Endothelial cell of umbilical vein (primary cell): ENCODE results near the gene FEZF2. TPM values are rescaled to one million over a fixed set of nuclear protein-coding genes. Genes with fewer than 3 reads are reported as not detected.

Experiments used
- BruUV-seq: library from RNA; stranded (reverse); fragments of 400-500 nt; replicated peaks from 2 replicates; lab custom pipeline; 2021; lab: Mats Ljungman, UMichigan
- CTCF ChIA-PET: fragments of 300-600, 350-600 bp; sonication (Branson Sonifier 250); formaldehyde crosslinking; loops from one replicate; lab custom pipeline; 2021; ENCODE audit warnings: antibody characterized with exemption, inconsistent platforms; lab: Charles Lee
- POLR2A ChIA-PET: fragments of 300-600, 350-600 bp; sonication (Branson Sonifier 250); formaldehyde crosslinking; loops from one replicate; lab custom pipeline; 2021; ENCODE audit warnings: antibody characterized with exemption, inconsistent platforms; lab: Charles Lee
- DNase-seq: peaks from one replicate; pipeline ENCODE4 v3.0.0-alpha.2; 2011; ENCODE audit warnings: low read depth, low spot score
- FAIRE-seq: peaks from 2 replicates; lab custom pipeline; 2011; peaks lifted over from hg19 to GRCh38; lab: Jason Lieb, UNC
- H2AFZ ChIP-seq: 2 replicates; pipeline ENCODE4 v1.6.0; 2012; ENCODE audit warnings: low read depth, low read length, control low read depth, inconsistent platforms
- H3K27ac ChIP-seq: 2 replicates; pipeline ENCODE4 v1.5.1; 2011; ENCODE audit warnings: low read depth, mild to moderate bottlenecking, control low read depth, low read length, moderate library complexity; ENCODE audit not compliant: insufficient read depth
- H3K27me3 ChIP-seq, 2 experiments: 2 replicates each; pipeline versions ENCODE4 v1.6.0 to v1.6.1; 2011; ENCODE audit warnings: low read length in 2 of 2, mixed read lengths in 1 of 2; ENCODE audit not compliant: control insufficient read depth in 2 of 2, insufficient read depth in 2 of 2
- H3K36me3 ChIP-seq, 2 experiments: 2 replicates in 1 of 2; 3 replicates in 1 of 2; pipeline ENCODE4 v1.5.1; 2011; ENCODE audit warnings: low read length in 2 of 2, mild to moderate bottlenecking in 1 of 2, moderate library complexity in 1 of 2; ENCODE audit not compliant: control insufficient read depth in 2 of 2, insufficient read depth in 2 of 2; ENCODE audit errors: extremely low read depth in 1 of 2
- H3K4me1 ChIP-seq: 3 replicates; pipeline ENCODE4 v1.5.1; 2011; ENCODE audit warnings: mild to moderate bottlenecking, low read length; ENCODE audit not compliant: control insufficient read depth, insufficient read depth; ENCODE audit errors: extremely low read depth
- H3K4me2 ChIP-seq: 2 replicates; pipeline ENCODE4 v1.6.1; 2011; ENCODE audit warnings: low read length, control low read depth, mixed read lengths; ENCODE audit not compliant: insufficient read depth
- H3K4me3 ChIP-seq, 3 experiments: fragments of 200-600 bp in 1 of 3; sonication (generic), shearing (Covaris generic) in 1 of 3; replicated peaks in 1 of 3; 2 replicates each; pipeline ENCODE4 v1.5.1; 2011 to 2016; ENCODE audit warnings: control low read depth in 3 of 3, low read length in 3 of 3, mild to moderate bottlenecking in 2 of 3, inconsistent platforms in 1 of 3, low read depth in 1 of 3, moderate library complexity in 1 of 3; ENCODE audit not compliant: insufficient read depth in 1 of 3
- H3K79me2 ChIP-seq: 2 replicates; pipeline ENCODE4 v1.6.0; 2012; ENCODE audit warnings: low read length, inconsistent platforms; ENCODE audit not compliant: control insufficient read depth, insufficient read depth
- H3K9ac ChIP-seq: replicated peaks from 2 replicates; pipeline ENCODE3; 2011; ENCODE audit warnings: low read length, control low read depth; ENCODE audit not compliant: insufficient read depth; ENCODE audit errors: extremely low read depth
- H3K9me1 ChIP-seq: replicated peaks from 3 replicates; pipeline ENCODE4 v1.6.0; 2011; ENCODE audit warnings: mild to moderate bottlenecking, low read length; ENCODE audit not compliant: control insufficient read depth, insufficient read depth; ENCODE audit errors: extremely low read depth
- H3K9me3 ChIP-seq: replicated peaks from 2 replicates; pipeline ENCODE4 v1.5.1; 2012; ENCODE audit warnings: low read length, inconsistent platforms; ENCODE audit not compliant: control insufficient read depth, insufficient read depth
- H4K20me1 ChIP-seq: replicated peaks from 2 replicates; pipeline ENCODE3; 2011; ENCODE audit warnings: mild to moderate bottlenecking, low read length; ENCODE audit not compliant: control insufficient read depth, insufficient read depth; ENCODE audit errors: extremely low read depth
- CTCF ChIP-seq, 2 donors: IDR thresholded peaks; 1 replicate in 1 of 2; 2 replicates in 1 of 2; pipeline ENCODE4 v1.5.1; 2011; ENCODE audit warnings: low read length in 2 of 2, mild to moderate bottlenecking in 2 of 2, moderate library complexity in 2 of 2, control low read depth in 1 of 2, inconsistent platforms in 1 of 2, low read depth in 1 of 2; ENCODE audit not compliant: insufficient read depth in 1 of 2; ENCODE audit errors: extremely low read depth in 1 of 2
- EZH2 ChIP-seq: IDR thresholded peaks from 2 replicates; pipeline ENCODE4 v1.6.1; 2012; ENCODE audit warnings: borderline replicate concordance, low read depth, mild to moderate bottlenecking, moderate library complexity, low read length, inconsistent platforms; ENCODE audit not compliant: severe bottlenecking
- FOS ChIP-seq: IDR thresholded peaks from 2 replicates; pipeline ENCODE4 v1.6.1; 2011; ENCODE audit warnings: mild to moderate bottlenecking, low read length, moderate library complexity, borderline replicate concordance; ENCODE audit not compliant: insufficient read depth
- GATA2 ChIP-seq: IDR thresholded peaks from 2 replicates; pipeline ENCODE4 v1.7.0; 2011; ENCODE audit warnings: low read depth, mild to moderate bottlenecking, moderate library complexity, mixed read lengths, low read length; ENCODE audit not compliant: insufficient read length, insufficient read depth
- JUN ChIP-seq: IDR thresholded peaks from 2 replicates; pipeline ENCODE4 v1.6.1; 2011; ENCODE audit warnings: borderline replicate concordance, low read depth; ENCODE audit not compliant: insufficient read length, insufficient read depth
- MAX ChIP-seq: IDR thresholded peaks from 2 replicates; pipeline ENCODE4 v1.6.1; 2011; ENCODE audit not compliant: insufficient read depth, insufficient read length
- MYC ChIP-seq: IDR thresholded peaks from one replicate; pipeline ENCODE4 v1.6.1; 2011; ENCODE audit warnings: mild to moderate bottlenecking, low read depth, low read length
- POLR2A ChIP-seq: IDR thresholded peaks from 2 replicates; pipeline ENCODE4 v1.6.1; 2012; ENCODE audit warnings: low read depth, mild to moderate bottlenecking, control low read depth, low read length
- POLR2AphosphoS5 ChIP-seq: IDR thresholded peaks from 2 replicates; pipeline ENCODE4 v1.6.1; 2012; ENCODE audit warnings: low read depth, mild to moderate bottlenecking, control low read depth, low read length, moderate library complexity; ENCODE audit not compliant: insufficient read depth
- dilution Hi-C: fragments of 300-500 bp; cut with MboI; formaldehyde crosslinking; loops from one replicate; pipeline ENCODE4 v1.15.0; 2019; ENCODE audit warnings: low sequenced_read_pairs; ENCODE audit not compliant: extremely low pct_ligation_motif_present
- intact Hi-C: fragments of 100-400 bp; cut with micrococcal nuclease; formaldehyde crosslinking; loops from one replicate; pipeline ENCODE4 v1.10.0; 2022
- polyA plus RNA-seq, 4 experiments: library from polyadenylated mRNA; depleted of rRNA in 3 of 4; stranded (reverse) in 3 of 4; unstranded in 1 of 4; fragments of >200 nt; gene quantifications; 2 replicates each; pipeline versions ENCODE4 v1.2.1 to v1.2.3, GENCODE V29; 2011 to 2012; ENCODE audit warnings: missing spikeins in 1 of 4
- total RNA-seq: library from RNA; stranded (reverse); gene quantifications from 2 replicates; pipeline ENCODE4 v1.2.3, GENCODE V29; 2021

FEZF2 gene
- total and polyA plus RNA-seq, 2 donors (not counting 3 experiments of a cell fraction or from before 2014, with no cell fraction given) = not detected

- no peak overlapping the region for H2AFZ ChIP-seq
- TF ChIP-seq EZH2 (no peak), FOS (no peak), GATA2 (no peak), JUN (no peak), CTCF (IDR thresholded peaks at IDR 0.05; ENCODE audit: extremely low read depth in 1 of 2, insufficient read depth in 1 of 2, low read depth in 1 of 2, low read length in 2 of 2) (no peak), MYC (no peak), MAX (no peak), POLR2A (no peak), POLR2AphosphoS5 (no peak)
- no peak for DNase-seq
- H3K9ac ChIP-seq = no peak overlapping the region
- no peaks in the 10 kb centered on the region for H4K20me1 ChIP-seq
- dilution Hi-C loops (no loop called here), intact Hi-C loops (no loop called here)
- no TSS peak for BruUV-seq
- H3K4me2 ChIP-seq = no peak overlapping the region
- no peak for FAIRE-seq
- H3K27ac ChIP-seq = no peak overlapping the region
- H3K36me3 ChIP-seq = no peaks in the 10 kb centered on the region
- no peaks in the 10 kb centered on the region for H3K79me2 ChIP-seq
- H3K9me1 ChIP-seq = no peaks in the 10 kb centered on the region
- H3K4me3 ChIP-seq = no peak overlapping the region
- CTCF ChIA-PET = no interaction called here
- peaks cover 4 to 5% of the 10 kb centered on the region in 2 experiments for H3K27me3 ChIP-seq
- POLR2A ChIA-PET = no interaction called here
- H3K4me1 ChIP-seq = no peaks in the 10 kb centered on the region
- H3K9me3 ChIP-seq = no peaks in the 10 kb centered on the region
These were observed 33.6 kb upstream of the FEZF2 start for GRCh38 chr3:62406945-62407344.
